GM18909 (cell line): ENCODE data around the gene MOXD1.

ENCODE experiments used
- ATAC-seq: cut with Tn5 transposase; IDR thresholded peaks from one replicate; pipeline ENCODE4 v1.9.1; 2021; ENCODE audit warnings: mild to moderate bottlenecking; ENCODE audit not compliant: unreplicated experiment, poor library complexity

The MOXD1 gene

GRCh38 chr6:132400555-132400882 lies 756 bp downstream of the MOXD1 start:
- ATAC-seq, result no peak

GRCh38 chr6:132399376-132400074 lies 1.8 kb downstream of the MOXD1 start:
- no peak for ATAC-seq

GRCh38 chr6:132395015-132395597 lies 6.2 kb downstream of the MOXD1 start:
- no peak for ATAC-seq

- ATAC-seq, result no peak
Observed at GRCh38 chr6:132392792-132393191, 8.5 kb downstream of the MOXD1 start.

- no peak for ATAC-seq
Observed at GRCh38 chr6:132392270-132392646, 9.0 kb downstream of the MOXD1 start.

GRCh38 chr6:132391391-132392269 lies 9.6 kb downstream of the MOXD1 start:
- ATAC-seq, result no peak

DNA sequence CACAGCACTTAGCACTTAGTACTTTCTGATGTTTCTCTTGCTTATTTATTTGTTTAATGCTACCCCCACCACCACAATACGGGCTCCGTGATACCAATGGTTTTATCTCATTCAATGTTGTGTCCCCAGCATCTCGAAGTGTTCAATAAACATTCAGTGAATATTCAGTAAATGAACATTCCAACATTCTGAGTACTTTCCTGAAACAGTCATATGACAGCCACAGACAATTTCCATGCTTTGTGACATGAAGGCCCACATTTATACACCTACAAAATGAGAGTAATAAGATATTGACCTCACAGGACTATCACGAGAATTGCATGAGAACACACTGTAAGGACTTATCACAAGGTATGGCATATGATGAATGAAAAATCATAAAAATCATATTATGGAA lies 10.8 kb downstream of the MOXD1 start:
- no peak for ATAC-seq

- no peak for ATAC-seq
Observed at GRCh38 chr6:132390017-132390416, 11.3 kb downstream of the MOXD1 start.

GRCh38 chr6:132388291-132388690 lies 13.0 kb downstream of the MOXD1 start:
- ATAC-seq, result no peak

GRCh38 chr6:132382630-132383175 lies 18.6 kb downstream of the MOXD1 start:
- no peak for ATAC-seq

DNA sequence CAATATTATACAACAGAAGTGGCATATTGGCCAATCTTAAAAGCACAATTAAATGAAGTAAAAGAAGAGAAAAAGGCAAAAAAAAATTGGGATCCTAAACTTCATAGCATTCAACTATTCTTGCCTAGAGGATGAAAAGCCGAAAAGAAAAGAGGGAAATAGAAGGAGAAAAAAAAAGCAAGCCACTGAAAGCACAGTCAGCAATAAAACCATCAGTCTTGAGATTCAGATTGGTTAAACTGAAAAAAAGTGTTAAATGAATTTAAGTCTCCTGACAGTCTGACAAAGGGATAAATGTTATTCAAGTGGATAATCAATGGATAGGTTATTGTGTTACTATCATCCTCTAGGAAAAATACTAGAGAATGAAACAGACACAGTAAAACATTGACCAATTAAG lies 19.9 kb downstream of the MOXD1 start:
- ATAC-seq, result no peak

- no peak for ATAC-seq
Observed at GRCh38 chr6:132380358-132381029, 20.8 kb downstream of the MOXD1 start.

DNA sequence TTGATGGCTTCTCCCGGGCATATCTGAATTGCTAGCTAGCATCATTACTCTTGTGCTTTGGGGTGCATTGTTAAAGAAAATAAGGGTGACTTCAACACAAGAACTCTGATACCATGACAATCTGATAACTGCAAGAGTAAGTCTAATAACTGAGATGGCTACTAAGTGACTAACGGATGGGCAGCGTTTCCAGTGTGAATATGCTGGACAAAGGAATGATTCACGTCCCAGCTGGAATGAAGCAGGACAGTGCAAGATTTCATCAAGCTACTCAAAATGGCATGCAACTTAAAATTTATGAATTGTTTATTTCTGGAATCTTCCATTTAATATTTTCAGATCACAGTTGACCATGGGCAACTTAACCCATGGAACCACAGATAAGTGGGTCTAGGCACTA lies 31.7 kb downstream of the MOXD1 start:
- no peak for ATAC-seq

DNA sequence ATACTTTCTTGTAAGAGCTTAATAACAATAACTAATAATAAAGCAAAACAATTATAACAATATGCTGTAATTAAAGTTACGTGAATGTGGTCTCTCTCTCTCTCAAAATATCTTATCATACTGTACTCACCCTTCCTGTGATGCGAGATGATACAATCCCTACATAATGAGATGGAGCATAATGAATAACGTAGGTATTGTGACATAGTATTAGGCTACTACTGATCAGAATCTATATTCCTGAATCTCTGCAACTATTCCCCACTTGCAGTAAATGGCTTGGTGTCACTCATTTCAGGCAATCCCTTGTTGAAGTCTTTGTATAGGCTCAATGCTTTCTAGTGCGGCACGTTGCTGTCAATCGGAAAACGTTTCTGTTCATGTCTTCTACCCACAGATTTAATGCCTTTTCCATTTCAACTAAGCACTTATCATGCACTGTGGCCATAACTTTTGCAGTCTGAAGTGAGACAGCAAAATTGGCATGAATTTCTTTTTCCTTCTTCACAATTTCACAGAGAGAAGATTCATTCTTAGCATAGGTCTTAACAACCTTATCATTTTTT lies 32.3 kb downstream of the MOXD1 start:
- ATAC-seq, result no peak

DNA sequence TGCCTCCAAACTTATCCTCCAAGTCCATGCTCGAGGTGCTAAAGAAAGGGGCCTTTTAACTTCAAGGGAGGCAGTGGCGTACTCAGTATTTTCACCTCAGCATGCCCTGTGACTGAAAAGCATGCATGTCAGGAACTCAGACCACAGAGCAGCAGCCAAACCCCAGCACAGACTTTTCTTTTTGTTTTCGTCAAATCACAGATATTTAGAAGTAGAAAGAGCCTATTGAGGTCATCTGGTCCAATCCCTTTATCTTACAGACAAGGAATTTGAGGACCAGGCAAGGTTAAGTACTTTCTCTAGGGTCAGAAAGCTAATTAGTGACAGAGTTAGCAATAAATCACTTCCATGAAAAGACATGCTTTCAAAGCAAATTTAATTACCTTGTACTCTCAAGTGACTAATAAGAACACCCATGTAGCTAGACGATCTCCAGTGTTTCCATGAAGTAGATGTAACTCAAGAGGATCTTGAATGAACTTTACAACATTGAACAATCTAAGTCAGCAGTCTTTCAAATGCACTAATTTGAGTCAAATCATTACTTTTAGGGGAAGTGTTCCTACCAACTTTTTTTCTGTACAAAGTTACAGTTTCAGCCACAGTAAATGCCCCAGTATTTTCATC lies 35.9 kb downstream of the MOXD1 start:
- ATAC-seq, result peak; percentile 99

- ATAC-seq, result no peak
Observed at GRCh38 chr6:132364306-132365074, 36.8 kb downstream of the MOXD1 start.

GRCh38 chr6:132362442-132363185 lies 38.7 kb downstream of the MOXD1 start:
- ATAC-seq, result no peak

DNA sequence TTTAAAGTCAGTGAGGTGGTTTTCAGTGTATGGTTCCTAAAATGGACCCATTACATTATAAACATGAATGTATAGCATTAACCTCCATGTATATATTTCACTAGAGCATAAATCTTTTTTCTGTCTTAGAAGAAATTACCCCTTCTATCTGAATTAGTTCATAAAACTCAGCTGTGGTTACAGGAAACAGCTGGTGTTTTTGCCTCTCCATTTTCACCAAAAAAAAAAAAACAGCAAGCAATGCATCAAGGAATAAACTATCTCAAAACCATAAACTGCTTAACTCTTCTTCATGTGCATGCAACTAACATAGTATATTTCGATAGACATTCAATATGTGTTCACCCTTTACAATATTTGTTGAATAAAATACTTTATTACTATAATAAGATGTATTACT lies 40.2 kb downstream of the MOXD1 start:
- ATAC-seq, result no peak

DNA sequence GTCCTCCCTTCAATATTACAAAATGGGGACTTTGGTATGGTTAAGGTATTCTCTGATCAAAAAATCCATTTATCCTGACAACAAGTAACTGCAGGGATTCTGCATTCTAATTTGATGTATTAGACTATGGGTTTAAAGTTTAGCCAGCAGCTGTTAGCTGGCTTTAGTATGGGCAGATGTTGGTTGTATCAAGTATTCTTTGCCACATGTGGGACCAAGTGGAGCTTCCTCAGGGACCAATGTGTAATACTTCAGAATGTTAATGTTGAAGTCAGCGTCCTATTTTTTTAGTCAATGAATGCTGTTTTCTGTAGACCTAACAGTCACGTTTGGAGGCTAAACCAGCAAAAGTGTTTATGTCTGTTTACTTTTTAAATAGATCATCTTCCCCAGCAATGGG lies 41.4 kb downstream of the MOXD1 start:
- no peak for ATAC-seq
